HEK293T (cell line): Measurements from ENCODE around the gene RBFOX2.

Source experiments
- ARNT ChIP-seq: fragments of 450-650 bp; IDR thresholded peaks from 2 replicates; pipeline ENCODE4 v1.6.1; 2017; ENCODE audit warnings: mild to moderate bottlenecking
- NFRKB ChIP-seq: fragments of 450-650 bp; IDR thresholded peaks from 2 replicates; pipeline ENCODE4 v1.6.1; 2016; ENCODE audit warnings: mild to moderate bottlenecking, moderate library complexity
- TARDBP ChIP-seq: fragments of 450-650 bp; IDR thresholded peaks from 2 replicates; pipeline ENCODE4 v1.6.1; 2016

- no peak for TF ChIP-seq ARNT
- TF ChIP-seq TARDBP: no peak
- TF ChIP-seq NFRKB: no peak
Measured at GRCh38 chr22:35739076-35739930, 289.3 kb downstream of the RBFOX2 start.
